PC-3 (cell line): ENCODE data around the gene CRTC3. TPM values are rescaled to one million over a fixed set of nuclear protein-coding genes. Genes with fewer than 3 reads are reported as not detected.

Experiments used
- ATAC-seq: fragments of 200-7000 bp; cut with Tn5 transposase; 2 replicates; pipeline ENCODE4 v1.9.1; 2020; ENCODE audit warnings: mild to moderate bottlenecking, moderate library complexity
- BruUV-seq: library from RNA; stranded (reverse); fragments of 400-500 nt; replicated peaks from 2 replicates; lab custom pipeline; 2021; lab: Mats Ljungman, UMichigan
- CTCF ChIA-PET: fragments of 300-600 bp; sonication (Branson Sonifier 250); formaldehyde crosslinking; loops from one replicate; lab custom pipeline; 2022; ENCODE audit warnings: antibody characterized with exemption; lab: Charles Lee
- POLR2A ChIA-PET: fragments of 300-600 bp; sonication (Branson Sonifier 250); formaldehyde crosslinking; loops from one replicate; lab custom pipeline; 2022; ENCODE audit warnings: antibody characterized with exemption; ENCODE audit not compliant: unreplicated experiment; lab: Charles Lee
- DNase-seq: peaks from one replicate; pipeline ENCODE4 v3.0.0-alpha.2; 2015
- H2AFZ ChIP-seq: fragments of 300-600 bp; sonication (generic); 2 replicates; pipeline ENCODE4 v1.6.0; 2016; ENCODE audit warnings: antibody characterized with exemption, low read length
- H3F3A ChIP-seq: fragments of 300-600 bp; sonication (generic); one replicate; pipeline ENCODE4 v1.6.0; 2017; ENCODE audit warnings: antibody characterized with exemption, low read length, control low read depth, mild to moderate bottlenecking; ENCODE audit not compliant: unreplicated experiment
- H3K27ac ChIP-seq: fragments of 300-600 bp; sonication (generic); 2 replicates; pipeline ENCODE4 v1.5.1; 2016; ENCODE audit warnings: mild to moderate bottlenecking, low read length
- H3K27me3 ChIP-seq: fragments of 300-600 bp; sonication (generic); 2 replicates; pipeline ENCODE4 v1.6.1; 2016; ENCODE audit warnings: low read length, mixed read lengths
- H3K36me3 ChIP-seq: fragments of 300-600 bp; sonication (generic); 2 replicates; pipeline ENCODE4 v1.6.1; 2016; ENCODE audit warnings: low read depth, mixed run types, low read length, mixed read lengths
- H3K4me1 ChIP-seq: fragments of 300-600 bp; sonication (generic); 2 replicates; pipeline ENCODE4 v1.5.1; 2016; ENCODE audit warnings: low read length; ENCODE audit not compliant: insufficient read depth
- H3K4me2 ChIP-seq: fragments of 300-600 bp; sonication (generic); 2 replicates; pipeline ENCODE4 v1.6.0; 2016; ENCODE audit warnings: low read length
- H3K4me3 ChIP-seq: fragments of 300-600 bp; sonication (generic); 2 replicates; pipeline ENCODE4 v1.5.1; 2016; ENCODE audit warnings: mild to moderate bottlenecking, low read length, mixed read lengths
- H3K79me2 ChIP-seq: fragments of 300-600 bp; sonication (generic); 2 replicates; pipeline ENCODE4 v1.6.1; 2017; ENCODE audit warnings: low read length, mixed read lengths
- H3K9ac ChIP-seq: fragments of 300-600 bp; sonication (generic); 2 replicates; pipeline ENCODE4 v1.6.0; 2016; ENCODE audit warnings: mild to moderate bottlenecking, low read length
- H3K9me2 ChIP-seq: fragments of 300-600 bp; sonication (generic); replicated peaks from 2 replicates; pipeline ENCODE4 v1.6.1; 2016; ENCODE audit warnings: mixed run types, low read length, mixed read lengths
- H3K9me3 ChIP-seq: fragments of 300-600 bp; sonication (generic); 2 replicates; pipeline ENCODE4 v1.6.1; 2016; ENCODE audit warnings: low read length, mixed read lengths
- H4K20me1 ChIP-seq: fragments of 300-600 bp; sonication (generic); 2 replicates; pipeline ENCODE4 v1.6.1; 2016; ENCODE audit warnings: low read length, mixed read lengths
- EZH2 ChIP-seq: fragments of 300-600 bp; sonication (generic); IDR thresholded peaks from one replicate; pipeline ENCODE4 v1.6.1; 2017; ENCODE audit warnings: antibody characterized with exemption, mild to moderate bottlenecking, low read length; ENCODE audit not compliant: unreplicated experiment
- EZH2phosphoT487 ChIP-seq: fragments of 300-600 bp; sonication (generic); IDR thresholded peaks from 2 replicates; pipeline ENCODE4 v1.6.1; 2018; ENCODE audit warnings: mild to moderate bottlenecking, antibody characterized with exemption, low read length, borderline replicate concordance
- intact Hi-C: fragments of 100-400 bp; cut with micrococcal nuclease; formaldehyde crosslinking; loops from 2 replicates; pipeline ENCODE4 v1.9.0; 2023
- total RNA-seq: library from RNA; depleted of rRNA; stranded (reverse); fragments of >200 nt; gene quantifications from 2 replicates; pipeline ENCODE4 v1.2.3, GENCODE V29; 2014
- TF ChIP-seq, protein P1 (sequence below): fragments of 300-600 bp; sonication (generic); conservative IDR thresholded peaks from 2 replicates; pipeline ENCODE4 v1.5.1; 2017; ENCODE audit warnings: antibody characterized with exemption, low read depth, mild to moderate bottlenecking, low read length

The CRTC3 gene
- total RNA-seq, 1 experiment from 2014 or later = 12.4 TPM

DNA sequence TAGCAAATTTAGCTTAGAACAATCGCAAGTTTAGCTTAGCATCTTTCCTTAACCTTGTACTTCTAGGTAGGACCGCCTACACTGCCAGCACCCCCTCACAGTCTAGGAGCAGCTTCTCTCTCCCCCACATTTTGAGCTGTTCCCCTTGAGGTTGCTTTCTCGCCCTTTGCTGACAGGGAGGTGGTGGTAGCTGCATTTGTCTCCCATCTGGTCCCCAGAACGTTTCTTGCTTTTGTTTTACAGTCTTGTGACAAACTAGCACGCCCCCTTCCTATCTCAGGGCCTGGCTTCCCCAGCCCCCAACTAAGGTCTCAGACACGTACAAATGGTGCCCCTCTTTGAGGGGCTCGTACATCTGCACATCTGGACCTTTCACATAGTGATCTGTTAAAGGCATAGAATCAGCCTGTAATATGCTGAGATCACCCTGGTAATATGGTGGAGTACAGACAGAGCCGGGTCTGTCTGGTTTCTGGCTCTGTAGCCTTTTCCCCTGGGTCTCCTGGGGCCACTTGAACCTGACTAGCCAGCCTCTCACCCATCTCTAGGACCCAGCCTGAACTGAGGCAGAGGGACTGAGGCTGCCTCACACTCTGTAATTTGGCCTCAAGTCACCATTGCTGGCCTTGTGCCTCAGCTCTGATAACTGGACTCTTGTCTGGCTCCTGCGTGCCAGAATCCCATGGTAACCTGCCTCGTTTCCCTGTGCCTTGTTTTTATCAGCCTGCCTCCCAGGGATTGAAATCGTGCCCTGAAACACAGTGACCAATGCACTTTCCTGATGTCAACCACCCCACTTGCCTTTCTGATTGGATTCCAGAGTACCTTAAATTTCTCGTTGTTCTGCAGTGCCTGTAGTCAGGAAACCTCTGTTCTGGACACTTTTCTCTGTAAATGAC lies 27.7 kb downstream of the CRTC3 start:
- POLR2A ChIA-PET = interaction anchor here (0.5 kb wide), 1 partner anchor 231 kb away, joined by 12 read pairs; no protein-coding TSS in a partner anchor
- CTCF ChIA-PET = no interaction called here
- H2AFZ ChIP-seq = no peak overlapping the region

DNA sequence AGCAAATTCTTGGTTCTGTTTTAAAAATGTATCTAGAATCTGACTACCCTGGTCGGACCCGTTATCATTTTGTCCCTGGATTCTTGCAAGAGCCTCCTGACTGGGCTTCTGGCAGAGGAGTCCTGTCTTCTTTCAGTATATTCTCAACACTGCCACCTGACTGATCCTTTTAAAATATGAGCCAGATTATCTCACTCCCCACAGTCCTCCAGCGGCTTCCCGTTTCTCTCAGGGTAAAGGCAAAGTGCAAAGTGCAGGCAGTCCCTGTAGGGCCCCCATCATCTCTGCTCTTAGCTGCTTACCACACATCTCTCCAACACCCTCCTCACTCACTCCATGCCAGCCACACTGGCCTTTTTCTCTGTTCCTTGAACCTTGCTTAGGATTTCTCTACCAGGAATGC lies 28.4 kb downstream of the CRTC3 start:
- TF ChIP-seq EZH2 (no peak), EZH2phosphoT487 (no peak)
- TF ChIP-seq, protein P1, sequence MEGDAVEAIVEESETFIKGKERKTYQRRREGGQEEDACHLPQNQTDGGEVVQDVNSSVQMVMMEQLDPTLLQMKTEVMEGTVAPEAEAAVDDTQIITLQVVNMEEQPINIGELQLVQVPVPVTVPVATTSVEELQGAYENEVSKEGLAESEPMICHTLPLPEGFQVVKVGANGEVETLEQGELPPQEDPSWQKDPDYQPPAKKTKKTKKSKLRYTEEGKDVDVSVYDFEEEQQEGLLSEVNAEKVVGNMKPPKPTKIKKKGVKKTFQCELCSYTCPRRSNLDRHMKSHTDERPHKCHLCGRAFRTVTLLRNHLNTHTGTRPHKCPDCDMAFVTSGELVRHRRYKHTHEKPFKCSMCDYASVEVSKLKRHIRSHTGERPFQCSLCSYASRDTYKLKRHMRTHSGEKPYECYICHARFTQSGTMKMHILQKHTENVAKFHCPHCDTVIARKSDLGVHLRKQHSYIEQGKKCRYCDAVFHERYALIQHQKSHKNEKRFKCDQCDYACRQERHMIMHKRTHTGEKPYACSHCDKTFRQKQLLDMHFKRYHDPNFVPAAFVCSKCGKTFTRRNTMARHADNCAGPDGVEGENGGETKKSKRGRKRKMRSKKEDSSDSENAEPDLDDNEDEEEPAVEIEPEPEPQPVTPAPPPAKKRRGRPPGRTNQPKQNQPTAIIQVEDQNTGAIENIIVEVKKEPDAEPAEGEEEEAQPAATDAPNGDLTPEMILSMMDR = no peak
- H3K4me3 ChIP-seq = no peak overlapping the region
- no peak overlapping the region for H2AFZ ChIP-seq
- DNase-seq = no peak
- no peaks in the 10 kb centered on the region for H3K9me2 ChIP-seq
- no peaks in the 10 kb centered on the region for H3K27me3 ChIP-seq
- intact Hi-C loops = no loop called here
- no TSS peak for BruUV-seq
- H3K9ac ChIP-seq = no peak overlapping the region
- no peaks in the 10 kb centered on the region for H3K9me3 ChIP-seq
- H3F3A ChIP-seq = no peaks in the 10 kb centered on the region
- CTCF ChIA-PET = no interaction called here
- no peaks in the 10 kb centered on the region for H4K20me1 ChIP-seq
- H3K79me2 ChIP-seq = no peaks in the 10 kb centered on the region
- ATAC-seq = no peak
- H3K27ac ChIP-seq = no peak overlapping the region
- H3K36me3 ChIP-seq = no peaks in the 10 kb centered on the region
- H3K4me1 ChIP-seq = no peaks in the 10 kb centered on the region
- H3K4me2 ChIP-seq = no peak overlapping the region
- POLR2A ChIA-PET = interaction anchor here (0.6 kb wide), 1 partner anchor 60 kb away, joined by 4 read pairs; no protein-coding TSS in a partner anchor

More for the DNA sequence above, 27.7 kb downstream of the CRTC3 start:
- Histone ChIP-seq H3K9ac (no peak overlapping the region), H3K27ac (no peak overlapping the region), H3K9me3 (no peaks in the 10 kb centered on the region), H3K4me1 (no peaks in the 10 kb centered on the region), H3K4me2 (no peak overlapping the region), H3K27me3 (no peaks in the 10 kb centered on the region), H3F3A (no peaks in the 10 kb centered on the region), H3K36me3 (no peaks in the 10 kb centered on the region), H3K4me3 (no peak overlapping the region), H4K20me1 (no peaks in the 10 kb centered on the region), H3K9me2 (no peaks in the 10 kb centered on the region), H3K79me2 (no peaks in the 10 kb centered on the region)
- ATAC-seq (no peak), DNase-seq (no peak)
- intact Hi-C loops = no loop called here
- BruUV-seq = no TSS peak
- TF ChIP-seq EZH2 (no peak), EZH2phosphoT487 (no peak)
- TF ChIP-seq, protein P1 = no peak

DNA sequence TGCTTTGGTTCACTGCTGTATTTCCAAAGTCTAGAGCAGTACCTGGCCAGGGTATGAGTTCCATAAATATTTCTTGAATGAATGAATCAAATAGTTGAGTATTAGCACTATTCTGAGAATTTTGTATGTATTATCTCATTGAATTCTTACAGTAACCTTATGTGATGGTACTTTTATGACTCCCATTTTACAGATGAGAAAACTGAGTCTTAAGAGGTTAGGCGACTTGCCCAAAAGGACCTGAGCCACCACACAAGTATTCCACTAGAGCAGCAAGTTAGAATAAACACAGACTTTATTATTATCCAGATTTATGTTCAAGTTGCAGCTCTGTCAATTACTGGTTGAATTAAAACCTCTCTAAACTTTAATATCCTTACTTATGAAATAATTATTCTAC lies 29.4 kb downstream of the CRTC3 start:
- DNase-seq (no peak), ATAC-seq (no peak)
- no TSS peak for BruUV-seq
- no peak for TF ChIP-seq EZH2
- TF ChIP-seq EZH2phosphoT487 = no peak
- TF ChIP-seq, protein P1 = no peak
- H3K4me2 ChIP-seq = no peak overlapping the region
- H3F3A ChIP-seq = no peaks in the 10 kb centered on the region
- H3K27ac ChIP-seq = no peak overlapping the region
- H4K20me1 ChIP-seq = no peaks in the 10 kb centered on the region
- no peaks in the 10 kb centered on the region for H3K79me2 ChIP-seq
- no peaks in the 10 kb centered on the region for H3K4me1 ChIP-seq
- H3K36me3 ChIP-seq = no peaks in the 10 kb centered on the region
- H3K27me3 ChIP-seq = no peaks in the 10 kb centered on the region
- H3K9me2 ChIP-seq = no peaks in the 10 kb centered on the region
- H3K9me3 ChIP-seq = no peaks in the 10 kb centered on the region
- ChIA-PET CTCF (no interaction called here), POLR2A (no interaction called here)
- no peak overlapping the region for H3K4me3 ChIP-seq
- H3K9ac ChIP-seq = no peak overlapping the region
- H2AFZ ChIP-seq = no peak overlapping the region
- intact Hi-C loops = no loop called here
